Ammon's horn (tissue), 1 donor: ENCODE results near the gene GAS6.
"Not testable (repeated sequence)": the region's sequence is repeated elsewhere in the genome, so short reads cannot be mapped to it uniquely, and the experiment has no call there.

Experiments used
- DNase-seq: peaks from one replicate; pipeline ENCODE4 v3.0.0-alpha.2; 2016; ENCODE audit warnings: low spot score

Gene GAS6

DNA sequence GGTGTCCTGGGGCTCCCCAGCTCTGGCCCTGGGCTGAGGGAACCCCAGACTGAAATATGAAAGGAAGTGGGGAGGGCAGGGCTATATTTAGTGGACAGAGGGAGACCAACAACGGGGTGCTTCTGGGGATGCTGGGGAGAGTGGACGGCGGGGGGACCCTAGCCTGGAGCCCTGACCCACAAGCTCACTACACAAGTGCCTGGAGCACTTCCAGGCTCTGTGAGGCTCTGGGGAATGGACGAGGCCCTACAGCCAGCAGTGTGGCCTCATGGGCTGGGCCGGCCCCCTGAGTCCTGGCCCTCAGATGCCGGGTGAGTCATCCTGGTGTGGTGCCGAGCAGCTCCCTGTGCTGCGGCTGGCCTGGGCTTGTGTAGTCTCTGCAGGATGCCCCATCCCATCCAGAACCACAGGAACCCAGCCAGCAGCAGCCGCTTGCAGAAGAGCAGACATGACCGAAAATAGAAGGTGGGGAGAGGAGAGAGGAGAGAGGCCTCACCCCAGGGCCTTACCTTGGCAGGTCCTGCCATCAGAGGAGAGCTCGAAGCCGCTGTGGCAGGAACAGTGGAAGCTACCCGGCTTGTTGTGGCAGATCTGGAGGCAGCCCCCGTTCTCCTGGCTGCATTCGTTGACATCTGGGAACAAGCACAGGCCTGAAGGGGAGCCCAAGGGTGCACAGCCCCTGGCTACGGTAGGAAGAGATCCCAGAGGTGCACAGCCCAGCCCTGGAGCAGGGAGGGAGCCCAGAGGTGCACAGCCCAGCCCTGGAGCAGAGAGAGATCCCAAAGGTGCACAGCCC is 26.1 kb downstream of the GAS6 start:
- DNase-seq, result peak; percentile 89

- DNase-seq, result no peak
These were observed 26.9 kb downstream of the GAS6 start for GRCh38 chr13:113836768-113837559.

- no peak for DNase-seq
These were observed 28.2 kb downstream of the GAS6 start for GRCh38 chr13:113835461-113836270.

GRCh38 chr13:113834496-113835200 is 29.2 kb downstream of the GAS6 start:
- DNase-seq, result no peak

GRCh38 chr13:113834006-113834405 is 29.9 kb downstream of the GAS6 start:
- DNase-seq, result not testable (repeated sequence)

GRCh38 chr13:113833111-113833830 is 30.6 kb downstream of the GAS6 start:
- no peak for DNase-seq

DNA sequence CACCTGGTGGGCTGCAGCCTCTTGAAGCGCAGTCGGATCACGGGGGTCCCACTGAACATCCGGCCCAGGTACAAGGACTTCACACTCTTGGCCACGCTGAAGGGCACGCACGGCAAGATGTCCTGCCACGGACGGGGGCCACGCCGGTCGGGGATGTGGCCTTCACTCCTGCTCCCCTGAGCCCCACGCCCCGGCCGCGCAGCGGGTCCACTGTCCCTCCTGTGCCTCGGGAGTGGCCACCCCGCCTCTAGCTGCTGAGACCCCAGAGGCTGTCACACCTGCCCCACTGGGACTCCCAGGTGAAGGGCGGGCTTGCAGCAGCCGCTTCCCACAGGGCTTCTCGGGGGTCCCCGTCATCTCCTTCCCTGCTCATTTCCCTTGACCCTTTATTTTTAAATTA is 31.2 kb downstream of the GAS6 start:
- DNase-seq, result no peak

DNA sequence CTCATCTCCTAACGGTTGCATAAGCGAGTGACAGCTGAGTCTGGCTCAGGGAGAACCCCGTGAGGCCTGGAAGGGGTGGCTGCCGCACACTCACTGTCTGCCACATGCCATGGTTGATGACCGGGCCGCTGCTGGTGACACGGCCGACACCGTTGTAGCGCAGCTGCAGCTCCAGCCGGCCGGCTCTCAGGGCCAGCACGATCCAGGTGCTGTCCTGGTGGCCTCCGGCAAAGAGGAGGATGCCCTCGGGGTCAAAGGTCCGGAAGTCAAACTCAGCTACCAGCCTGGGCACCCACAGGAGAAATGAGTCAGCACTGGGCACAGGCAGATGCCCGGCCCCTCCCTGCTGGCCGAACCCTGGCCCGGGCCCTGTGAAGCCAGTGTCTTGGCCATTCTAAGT is 31.7 kb downstream of the GAS6 start:
- no peak for DNase-seq

- DNase-seq, result no peak
These were observed 32.8 kb downstream of the GAS6 start for GRCh38 chr13:113831061-113831460.

- not testable (repeated sequence) for DNase-seq
These were observed 33.4 kb downstream of the GAS6 start for GRCh38 chr13:113830426-113830950.

- no peak for DNase-seq
These were observed 35.5 kb downstream of the GAS6 start for GRCh38 chr13:113828282-113828825.

- no peak for DNase-seq
These were observed 36.9 kb downstream of the GAS6 start for GRCh38 chr13:113827021-113827420.

- not testable (repeated sequence) for DNase-seq
These were observed 37.4 kb downstream of the GAS6 start for GRCh38 chr13:113826446-113826845.

- no peak for DNase-seq
These were observed 38.0 kb downstream of the GAS6 start for GRCh38 chr13:113825841-113826240.

DNA sequence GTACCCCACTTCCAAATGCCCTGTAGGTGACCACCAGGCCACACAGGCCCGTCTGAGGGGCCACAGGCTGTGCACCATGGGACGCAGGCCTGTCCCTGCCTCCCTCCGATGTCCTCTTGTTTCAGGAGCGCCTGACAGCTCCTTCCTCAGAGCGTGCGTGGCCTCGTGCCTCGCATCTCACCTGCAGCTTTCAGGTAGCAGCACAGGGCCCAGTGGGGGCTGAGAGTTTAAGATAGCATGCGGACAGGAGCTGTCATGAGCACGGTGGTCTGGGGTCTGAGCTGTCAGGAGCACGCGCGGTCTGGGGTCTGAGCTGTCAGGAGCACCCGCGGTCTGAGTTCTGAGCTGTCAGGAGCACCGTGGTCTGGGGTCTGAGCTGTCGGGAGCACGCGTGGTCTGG is 40.1 kb downstream of the GAS6 start:
- DNase-seq, result no peak

GRCh38 chr13:113822956-113823744 is 40.7 kb downstream of the GAS6 start:
- DNase-seq, result no peak

GRCh38 chr13:113822266-113822665 is 41.6 kb downstream of the GAS6 start:
- DNase-seq, result no peak

DNA sequence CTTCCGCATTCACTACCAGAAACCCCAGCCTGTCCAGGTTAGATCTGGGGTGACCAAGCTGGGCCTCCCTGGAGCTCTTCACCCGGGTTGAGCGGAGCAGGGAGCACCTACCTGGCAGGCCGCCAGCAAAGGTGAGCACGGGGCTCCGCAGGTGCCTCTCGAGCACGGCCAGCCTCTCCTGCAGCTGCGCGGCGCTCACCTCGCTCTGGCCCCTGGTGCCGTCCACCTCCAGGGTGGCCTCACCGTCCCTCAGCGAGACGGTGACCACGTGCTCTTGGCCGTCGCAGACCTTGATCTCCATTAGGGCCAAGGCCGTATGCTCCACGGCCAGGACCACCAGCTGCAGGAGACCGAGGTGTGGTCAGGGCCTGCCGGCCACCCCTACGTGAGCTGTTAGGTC is 42.0 kb downstream of the GAS6 start:
- DNase-seq, result no peak

DNA sequence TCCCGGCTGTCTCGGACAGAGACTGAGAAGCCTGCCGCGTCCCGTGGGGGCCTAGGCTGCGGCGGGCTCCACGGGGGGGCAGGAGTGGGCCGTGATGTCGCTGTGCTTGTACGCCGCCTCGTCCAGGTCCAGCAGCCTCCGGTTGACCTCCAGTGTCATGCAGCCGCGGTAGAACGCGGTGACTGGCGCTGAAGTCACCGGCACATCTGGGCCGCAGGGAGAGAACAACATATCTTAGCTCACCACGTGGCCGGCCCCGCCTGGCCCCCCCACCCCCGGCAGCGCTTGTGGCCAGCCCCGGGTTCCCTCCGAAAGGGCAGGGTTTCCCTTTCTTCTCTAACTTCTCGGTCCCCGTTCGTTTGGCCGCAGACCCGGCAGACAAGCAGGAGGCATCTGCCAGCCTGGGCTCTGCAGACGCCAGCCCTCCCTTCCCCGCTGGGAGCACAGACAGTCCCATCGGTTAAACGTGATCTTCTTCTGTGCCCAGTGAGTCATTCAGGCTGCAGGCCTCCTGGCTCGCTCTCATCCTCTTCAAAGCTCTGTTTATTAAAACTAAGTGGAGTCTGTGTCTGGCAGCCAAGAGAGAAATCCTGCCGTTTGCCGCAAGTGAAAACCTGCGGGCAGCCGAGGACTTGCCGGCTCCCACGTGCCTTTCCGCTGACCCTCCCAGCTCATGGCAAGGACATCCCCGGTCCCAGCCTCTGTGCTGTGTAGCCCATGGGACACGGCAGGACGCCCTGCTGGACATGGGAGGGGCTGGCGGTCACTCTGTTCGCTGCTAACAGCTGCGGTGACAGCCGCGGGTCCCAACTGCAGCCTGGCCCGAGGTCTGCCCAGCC is 42.8 kb downstream of the GAS6 start:
- peak; percentile 91 for DNase-seq
